Esophagus squamous epithelium (tissue), 5 donors: ENCODE measurements around the gene GRIP2. TPM values are rescaled to one million over a fixed set of nuclear protein-coding genes. Genes with fewer than 3 reads are reported as not detected.

Experiments
- DNase-seq: peaks from one replicate; lab custom pipeline; 2025; lab: John Stamatoyannopoulos, UW
- H3K27ac ChIP-seq, 4 donors: fragments of 200-600 bp; sonication (generic); one replicate each; pipeline ENCODE4 v1.5.1; 2016 to 2019; ENCODE audit warnings: mild to moderate bottlenecking in 1 of 4
- H3K27me3 ChIP-seq, 4 donors: fragments of 200-600 bp; sonication (generic); 1 replicate in 3 of 4; 2 replicates in 1 of 4; pipeline versions ENCODE4 v1.5.1 to v1.6.0; 2017 to 2021; ENCODE audit warnings: antibody characterized with exemption in 1 of 4
- H3K36me3 ChIP-seq, 3 donors: fragments of 200-600 bp; sonication (generic); one replicate each; pipeline ENCODE4 v1.5.1; 2016 to 2019
- H3K4me1 ChIP-seq, 3 donors: fragments of 200-600 bp; sonication (generic); one replicate each; pipeline ENCODE4 v1.5.1; 2017 to 2019
- H3K4me3 ChIP-seq, 4 donors: fragments of 200-600 bp; sonication (generic); 1 replicate in 3 of 4; 2 replicates in 1 of 4; pipeline ENCODE4 v1.5.1; 2016 to 2019; ENCODE audit warnings: mild to moderate bottlenecking in 2 of 4, moderate library complexity in 1 of 4
- H3K9me3 ChIP-seq, 3 donors: fragments of 200-600 bp; sonication (generic); one replicate each; pipeline ENCODE4 v1.5.1; 2016 to 2019
- CTCF ChIP-seq, 6 experiments: fragments of 450-650 bp in 4 of 6; fragments of 200-600 bp in 2 of 6; sonication (generic) in 2 of 6; IDR thresholded peaks; one replicate each; pipeline ENCODE4 v1.5.1; 2016 to 2019; ENCODE audit warnings: antibody characterized with exemption in 6 of 6, mild to moderate bottlenecking in 4 of 6, moderate library complexity in 4 of 6
- POLR2A ChIP-seq, 4 donors: fragments of 450-650 bp; IDR thresholded peaks; one replicate each; pipeline ENCODE4 v1.6.1; 2017; ENCODE audit warnings: antibody characterized with exemption in 4 of 4, mild to moderate bottlenecking in 4 of 4, moderate library complexity in 3 of 4
- WGBS, 2 donors: methylation state at CpG; one replicate each; pipeline ENCODE4 v1.1.5; 2018; 5-methylcytosine and 5-hydroxymethylcytosine counted together
- intact Hi-C: fragments of 100-400 bp; cut with DNase I; formaldehyde crosslinking; loops from one replicate; pipeline ENCODE4 v1.15.0; 2022
- total RNA-seq, 4 donors: library from RNA; depleted of rRNA; stranded (reverse); fragments of >200 nt; gene quantifications; one replicate each; pipeline ENCODE4 v1.1.0, GENCODE V29; 2016
- donor health status: DM: yes; HTN: yes; CAD: no.

Gene GRIP2
- total RNA-seq, 4 donors from 2014 or later = 0.23 to 2.9 (median 0.53) TPM

GRCh38 chr3:14583548-14584091 is 43.5 kb upstream of the GRIP2 start:
- Histone ChIP-seq H3K27me3 (peaks cover 0 to 57% (median 0%) of the 10 kb centered on the region in 4 donors), H3K36me3 (no peaks in the 10 kb centered on the region), H3K4me3 (no peak overlapping the region), H3K27ac (no peak overlapping the region), H3K9me3 (no peaks in the 10 kb centered on the region), H3K4me1 (no peaks in the 10 kb centered on the region)
- no peak for TF ChIP-seq POLR2A (IDR thresholded peaks at IDR 0.05)
- no peak for DNase-seq
- 59 to 79% methylated on average over 2 to 4 of the region's 5 CpGs for WGBS, 2 donors
- intact Hi-C loops = no loop called here

GRCh38 chr3:14582045-14582410 is 41.9 kb upstream of the GRIP2 start:
- no peak for DNase-seq
- peaks cover 0 to 59% (median 0%) of the 10 kb centered on the region in 4 donors for H3K27me3 ChIP-seq
- 47 to 56% methylated on average over 4 of the region's 4 CpGs for WGBS, 2 donors
- H3K36me3 ChIP-seq = no peaks in the 10 kb centered on the region
- TF ChIP-seq CTCF (IDR thresholded peaks at IDR 0.05) (no peak), POLR2A (IDR thresholded peaks at IDR 0.05) (no peak)
- no peaks in the 10 kb centered on the region for H3K9me3 ChIP-seq
- H3K4me3 ChIP-seq = no peak overlapping the region
- no peaks in the 10 kb centered on the region for H3K4me1 ChIP-seq
- no peak overlapping the region for H3K27ac ChIP-seq
- intact Hi-C loops = no loop called here

- no peaks in the 10 kb centered on the region for H3K4me1 ChIP-seq
- 64 to 69% methylated on average over 4 of the region's 5 CpGs for WGBS, 2 donors
- intact Hi-C loops = no loop called here
Measured at GRCh38 chr3:14581334-14582044, 41.3 kb upstream of the GRIP2 start.

GRCh38 chr3:14577897-14578296 is 37.8 kb upstream of the GRIP2 start:
- Histone ChIP-seq H3K36me3 (no peaks in the 10 kb centered on the region), H3K4me3 (no peak overlapping the region), H3K27ac (no peak overlapping the region), H3K27me3 (peaks cover 0 to 60% (median 0%) of the 10 kb centered on the region in 4 donors), H3K4me1 (no peaks in the 10 kb centered on the region), H3K9me3 (no peaks in the 10 kb centered on the region)
- TF ChIP-seq POLR2A (IDR thresholded peaks at IDR 0.05) (no peak), CTCF (IDR thresholded peaks at IDR 0.05) (no peak)
- WGBS, 2 donors = 77 to 78% methylated on average over 3 to 4 of the region's 5 CpGs
- intact Hi-C loops = no loop called here
- no peak for DNase-seq

More at GRCh38 chr3:14581334-14582044, 41.3 kb upstream of the GRIP2 start:
- Histone ChIP-seq H3K27ac (no peak overlapping the region), H3K27me3 (peaks cover 0 to 59% (median 0%) of the 10 kb centered on the region in 4 donors), H3K9me3 (no peaks in the 10 kb centered on the region), H3K4me3 (no peak overlapping the region), H3K36me3 (no peaks in the 10 kb centered on the region)
- no peak for DNase-seq
- no peak for TF ChIP-seq CTCF (IDR thresholded peaks at IDR 0.05)
- no peak for TF ChIP-seq POLR2A (IDR thresholded peaks at IDR 0.05)

GRCh38 chr3:14576163-14576562 is 36.0 kb upstream of the GRIP2 start:
- TF ChIP-seq POLR2A (IDR thresholded peaks at IDR 0.05) = no peak
- no peak for TF ChIP-seq CTCF (IDR thresholded peaks at IDR 0.05)
- no peak for DNase-seq

More at GRCh38 chr3:14576163-14576562, 36.0 kb upstream of the GRIP2 start:
- H3K36me3 ChIP-seq = no peaks in the 10 kb centered on the region
- H3K27me3 ChIP-seq = peaks cover 0 to 56% (median 0%) of the 10 kb centered on the region in 4 donors
- no peaks in the 10 kb centered on the region for H3K9me3 ChIP-seq
- WGBS, 2 donors = 100% methylated on average over 5 of the region's 9 CpGs; no CpG with 5 or more reads in 1 of the 2 donors
- intact Hi-C loops = no loop called here
- no peaks in the 10 kb centered on the region for H3K4me1 ChIP-seq
- H3K4me3 ChIP-seq = no peak overlapping the region
- no peak overlapping the region for H3K27ac ChIP-seq
